GM21515 (cell line): Measurements from ENCODE around the gene AMMECR1.

Source experiments
- ATAC-seq: cut with Tn5 transposase; IDR thresholded peaks from one replicate; pipeline ENCODE4 v1.9.1; 2021; ENCODE audit not compliant: unreplicated experiment

Gene AMMECR1

GRCh38 chrX:110311437-110312230 lies 6.3 kb downstream of the AMMECR1 start:
- ATAC-seq = no peak

DNA sequence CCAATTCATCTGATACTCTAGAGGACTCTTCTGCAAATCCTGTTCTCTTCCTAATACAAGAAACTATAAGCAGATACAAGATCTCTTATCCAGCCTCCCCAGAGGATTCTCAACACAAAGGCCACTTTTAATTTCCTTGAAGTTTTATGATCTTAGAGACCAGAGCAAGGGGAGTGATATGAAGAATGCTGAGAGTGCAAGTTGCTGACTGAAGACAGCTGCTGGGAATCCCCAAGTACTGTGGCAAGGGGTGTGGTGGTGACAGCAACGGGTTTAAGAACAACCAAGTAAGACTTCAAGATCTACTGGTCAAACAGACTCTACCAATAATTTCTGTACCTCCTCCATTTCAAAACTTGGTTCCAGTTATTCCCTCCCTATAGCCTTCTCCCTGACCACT lies 7.0 kb downstream of the AMMECR1 start:
- peak; percentile 84 for ATAC-seq

DNA sequence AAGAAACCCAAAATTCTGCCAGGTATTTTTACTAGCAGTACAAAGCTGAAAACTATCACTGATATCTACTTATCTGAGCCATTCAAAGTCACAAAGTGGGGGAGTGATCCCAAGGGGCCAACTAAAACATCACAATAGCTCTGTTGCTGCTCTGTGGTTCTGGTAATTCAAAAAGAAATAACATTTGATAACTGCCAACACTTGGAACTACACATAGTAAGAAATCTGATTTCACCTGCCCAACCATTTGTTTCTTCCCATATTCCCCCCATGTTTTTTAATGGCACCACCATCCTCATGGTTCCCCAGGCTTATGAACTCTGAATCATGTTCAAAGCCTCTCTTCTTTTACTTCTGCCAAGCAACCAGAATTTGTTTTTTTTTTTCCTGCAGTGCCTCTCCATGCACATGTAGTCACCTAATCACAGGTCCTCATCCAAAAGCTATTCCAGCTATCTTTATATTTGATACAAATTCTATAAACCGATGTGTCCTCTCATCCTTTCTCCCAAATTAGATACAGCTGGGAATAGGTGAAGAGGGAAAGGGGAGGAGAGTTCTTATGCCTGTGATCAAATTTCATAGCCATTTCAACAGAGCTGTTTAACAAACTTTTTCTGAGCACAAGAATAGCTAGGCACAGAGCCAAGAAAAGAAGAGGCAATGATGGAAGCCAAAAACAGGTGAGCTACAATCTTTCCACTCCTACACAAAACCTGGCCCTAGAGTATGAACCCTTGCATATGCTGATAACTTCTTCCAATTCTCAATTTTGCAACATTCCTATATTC lies 7.7 kb downstream of the AMMECR1 start:
- ATAC-seq = peak; percentile 18

DNA sequence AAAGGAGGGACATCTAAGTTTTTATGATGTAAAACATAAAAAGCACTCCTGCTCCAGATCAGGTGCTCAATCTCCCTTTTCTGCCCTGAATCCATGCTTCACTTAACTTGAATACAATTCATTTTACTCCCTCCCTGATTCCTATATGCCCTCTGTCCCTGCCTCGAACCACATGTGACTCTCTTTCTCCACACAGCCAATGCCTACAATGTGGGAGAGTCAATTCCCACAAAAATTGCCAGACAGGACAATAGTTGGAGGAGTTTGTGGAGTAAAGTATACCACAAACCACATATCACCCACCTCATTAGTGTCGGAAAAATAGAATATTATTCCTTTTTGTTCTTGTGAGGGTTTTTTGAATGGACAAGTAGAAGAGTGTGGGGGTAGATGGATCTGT lies 9.7 kb downstream of the AMMECR1 start:
- ATAC-seq = no peak

GRCh38 chrX:110304884-110305283 lies 13.0 kb downstream of the AMMECR1 start:
- ATAC-seq = no peak

GRCh38 chrX:110304371-110304770 lies 13.5 kb downstream of the AMMECR1 start:
- ATAC-seq = no peak

GRCh38 chrX:110302975-110303374 lies 14.9 kb downstream of the AMMECR1 start:
- no peak for ATAC-seq

DNA sequence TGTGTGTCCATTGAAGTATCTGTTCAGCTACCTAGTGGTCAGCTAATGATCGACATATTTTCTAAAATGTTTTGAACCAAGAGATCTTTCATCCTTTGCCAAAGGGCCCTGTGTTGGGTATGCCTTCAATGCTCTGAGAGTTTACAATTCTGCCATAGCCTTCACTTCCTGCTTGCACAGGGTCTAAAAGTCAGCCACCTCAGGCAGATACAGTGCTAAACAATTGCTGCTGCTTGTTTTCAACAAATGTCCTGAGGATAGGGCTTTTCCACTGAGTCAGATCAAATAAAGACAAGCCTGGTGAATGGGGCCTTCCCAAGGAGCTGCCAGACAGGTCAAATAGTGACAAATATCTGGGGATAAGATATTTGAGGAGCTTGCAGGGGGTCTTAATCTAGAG lies 16.7 kb downstream of the AMMECR1 start:
- ATAC-seq = no peak

DNA sequence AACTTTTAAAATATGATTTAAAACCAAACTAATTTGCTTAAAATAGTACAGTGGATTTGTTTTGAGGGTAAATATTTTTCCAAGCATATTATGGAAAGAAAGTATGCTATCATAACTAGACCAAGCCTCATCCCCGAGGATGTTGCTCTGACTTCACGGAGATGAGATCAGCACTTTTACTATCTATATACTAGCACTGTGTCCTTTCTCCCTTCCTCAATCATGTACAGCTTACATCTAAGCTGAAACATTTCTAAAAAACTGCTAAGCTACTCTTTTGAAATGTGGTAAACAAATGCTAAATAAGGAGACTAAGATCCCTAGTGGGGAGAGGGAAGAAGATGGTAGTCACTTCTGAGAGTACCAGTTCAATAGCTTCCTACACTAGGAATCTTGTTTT lies 23.8 kb downstream of the AMMECR1 start:
- ATAC-seq = no peak

- ATAC-seq = no peak
These were observed 24.2 kb downstream of the AMMECR1 start for GRCh38 chrX:110293658-110294057.

DNA sequence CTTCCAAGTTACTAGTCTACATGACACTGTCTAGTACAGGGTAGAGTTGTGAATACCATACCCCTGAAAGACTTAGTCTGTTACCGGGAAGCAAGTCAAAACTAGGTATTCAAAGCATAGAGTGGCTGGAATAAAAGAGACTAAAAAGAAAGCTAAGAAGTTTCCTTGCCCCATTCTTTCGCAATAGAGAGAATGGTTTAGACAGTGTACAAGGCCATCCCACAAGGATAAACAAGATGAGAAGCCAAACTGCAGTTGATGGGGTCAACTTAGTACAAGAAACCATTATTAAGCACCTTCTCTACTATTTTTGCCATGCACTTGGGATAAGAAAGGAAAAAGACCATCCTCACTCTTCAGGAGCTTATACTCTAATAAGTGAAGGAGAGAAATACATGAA lies 30.3 kb downstream of the AMMECR1 start:
- ATAC-seq = no peak

DNA sequence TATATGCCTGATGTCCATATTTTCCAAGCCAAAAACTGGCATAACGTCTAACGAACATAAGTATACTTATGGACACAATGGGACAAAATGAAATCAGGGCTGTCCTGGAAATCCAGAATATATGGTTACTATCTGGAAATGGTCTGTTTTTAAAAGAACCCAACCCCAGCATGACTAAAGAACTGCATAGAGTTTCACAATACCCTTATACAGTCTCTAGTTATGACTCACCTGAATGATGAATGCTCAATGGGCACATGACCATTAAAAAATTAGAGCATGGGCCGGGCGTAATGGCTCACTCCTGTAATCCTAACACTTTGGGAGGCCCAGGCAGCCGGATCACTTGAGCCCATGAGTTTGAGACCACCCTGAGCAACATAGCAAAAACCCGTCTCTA lies 31.8 kb downstream of the AMMECR1 start:
- ATAC-seq = no peak

GRCh38 chrX:110284159-110284558 lies 33.7 kb downstream of the AMMECR1 start:
- no peak for ATAC-seq

- ATAC-seq = no peak
These were observed 35.0 kb downstream of the AMMECR1 start for GRCh38 chrX:110282922-110283321.

GRCh38 chrX:110281377-110281776 lies 36.5 kb downstream of the AMMECR1 start:
- no peak for ATAC-seq

GRCh38 chrX:110280954-110281353 lies 36.9 kb downstream of the AMMECR1 start:
- no peak for ATAC-seq

DNA sequence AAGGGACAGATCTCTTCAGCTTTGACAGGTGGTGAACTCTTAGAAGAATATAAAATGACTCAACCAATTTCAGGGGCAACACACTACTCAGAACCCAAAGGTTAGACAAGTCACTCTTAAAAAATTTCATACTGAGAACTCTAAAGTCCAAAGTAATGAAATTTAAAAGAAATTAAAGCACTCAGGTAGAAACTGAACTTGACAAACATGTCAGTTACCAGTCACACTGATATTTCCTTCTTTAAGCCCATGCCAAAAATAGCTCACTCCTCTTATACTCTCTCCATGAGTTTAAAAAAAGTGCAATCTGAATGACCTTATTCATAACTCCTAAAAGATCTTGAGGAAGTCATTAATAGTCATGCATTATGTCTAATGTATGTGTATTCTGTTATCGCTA lies 40.3 kb downstream of the AMMECR1 start:
- no peak for ATAC-seq

- peak; percentile 91 for ATAC-seq
These were observed 41.1 kb downstream of the AMMECR1 start for GRCh38 chrX:110276778-110277177.

GRCh38 chrX:110268886-110269285 lies 49.0 kb downstream of the AMMECR1 start:
- ATAC-seq = no peak

GRCh38 chrX:110268395-110268794 lies 49.5 kb downstream of the AMMECR1 start:
- ATAC-seq = no peak

- ATAC-seq = no peak
These were observed 50.0 kb downstream of the AMMECR1 start for GRCh38 chrX:110267874-110268273.

- no peak for ATAC-seq
These were observed 52.2 kb downstream of the AMMECR1 start for GRCh38 chrX:110265661-110266060.
